Prostate gland (tissue), 2 donors: ENCODE data around the gene TGFB2.

Source experiments
- CTCF ChIP-seq, 4 experiments: fragments of 200-600 bp in 2 of 4; fragments of 450-650 bp in 2 of 4; sonication (generic) in 2 of 4; IDR thresholded peaks; 1 replicate in 3 of 4; 2 replicates in 1 of 4; pipeline ENCODE4 v1.5.1; 2016 to 2019; ENCODE audit warnings: antibody characterized with exemption in 4 of 4, mild to moderate bottlenecking in 2 of 4, moderate library complexity in 2 of 4
- POLR2A ChIP-seq: fragments of 450-650 bp; IDR thresholded peaks from one replicate; pipeline ENCODE4 v1.6.1; 2016; ENCODE audit warnings: antibody characterized with exemption, mild to moderate bottlenecking
- POLR2AphosphoS5 ChIP-seq: sonication (generic); formaldehyde crosslinking; IDR thresholded peaks from one replicate; pipeline ENCODE4 v1.6.1; 2017; ENCODE audit warnings: antibody characterized with exemption

DNA sequence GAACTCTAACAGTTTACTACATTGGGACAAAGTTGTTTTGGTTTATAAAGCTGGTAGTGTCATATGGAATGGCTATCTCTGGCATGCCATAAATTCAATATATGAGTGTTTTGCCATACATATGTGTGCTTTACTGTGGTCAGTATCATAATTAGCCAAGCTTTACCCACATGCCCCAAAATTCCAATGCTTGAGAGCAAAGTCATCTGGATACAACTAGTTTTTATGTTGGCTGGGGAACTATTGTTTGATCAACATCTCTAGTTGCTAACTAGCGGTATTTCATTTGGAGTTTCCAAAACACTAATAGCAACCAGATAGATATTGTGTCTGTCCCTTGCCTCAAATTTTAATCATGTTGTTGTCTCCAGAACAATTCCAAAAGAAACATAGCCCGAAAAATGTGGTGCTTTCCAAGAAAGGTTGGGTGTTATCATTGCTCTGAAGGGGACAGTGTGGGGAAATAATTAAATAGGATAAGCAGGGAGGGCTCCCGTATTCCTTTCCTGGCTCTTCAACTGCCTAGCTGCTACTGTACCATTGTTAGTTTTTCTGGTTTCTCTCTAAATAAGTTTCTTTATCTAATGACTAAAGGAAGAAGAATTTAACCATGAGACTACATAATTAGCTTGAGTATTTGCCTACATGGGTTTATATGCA lies 136.1 kb downstream of the TGFB2 start:
- TF ChIP-seq POLR2A (no peak), CTCF (IDR thresholded peaks at IDR 0.05) (no peak), POLR2AphosphoS5 (no peak)
